Measurements from ENCODE around the gene NINL.
"Not testable (repeated sequence)": the region's sequence is repeated elsewhere in the genome, so short reads cannot be mapped to it uniquely, and the experiment has no call there.

The NINL gene

DNA sequence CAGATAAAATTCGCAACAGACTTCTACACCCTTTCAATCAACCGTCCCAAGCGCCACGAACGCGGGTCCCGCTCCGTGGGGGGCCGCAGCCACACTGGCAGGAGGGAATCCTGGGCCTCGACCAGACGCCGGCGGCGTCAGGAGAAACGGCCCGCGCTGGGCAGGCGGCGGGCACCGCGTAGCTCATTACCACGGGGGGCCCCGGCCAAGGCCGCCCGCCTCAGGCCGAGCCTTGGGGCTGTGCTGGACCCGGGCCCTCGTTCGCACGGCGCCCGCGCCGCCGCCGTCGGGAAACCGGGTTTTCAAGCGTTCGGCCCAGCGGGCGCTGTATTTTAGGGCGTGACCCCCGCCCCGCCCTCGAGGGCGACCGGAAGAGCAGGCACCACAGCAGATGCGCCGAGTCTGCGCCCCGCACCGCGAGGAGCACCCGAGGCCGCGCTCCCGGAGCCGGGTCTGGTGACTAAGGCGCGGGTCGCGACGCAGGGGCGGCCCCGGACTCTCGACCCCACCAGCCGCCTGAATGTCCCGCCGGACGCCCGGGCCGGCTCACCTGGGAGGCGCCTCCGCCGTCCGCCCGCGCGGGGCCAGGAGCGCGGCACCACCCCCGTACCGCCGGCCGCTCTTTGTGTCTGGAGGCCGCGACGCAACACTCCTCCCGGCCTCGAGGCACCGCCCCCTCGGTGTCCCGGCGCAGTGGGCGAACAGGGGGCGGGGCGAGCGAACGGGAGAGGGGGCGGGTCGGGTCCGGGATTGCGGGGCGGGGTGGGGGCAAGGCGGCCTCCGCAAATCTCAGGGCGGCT is at the start of gene NINL:
TSS of gene NINL (minus strand) at position 627 of the 800 bp plus-strand sequence. CDS start 58,944 bp downstream, outside the sequence.
- Mint-ChIP-seq H3K9me3 (no peaks in the 10 kb centered on the region), H3K4me3 (peak within 1 kb of the TSS; percentile 71), H3K27ac (peak within 1 kb of the TSS; percentile 65), H3K4me1 (ENCODE audit: low read depth) (peaks cover 10% of the 10 kb centered on the region), H3K36me3 (ENCODE audit: low read depth) (no peaks in the 10 kb centered on the region), H3K27me3 (peaks cover 22% of the 10 kb centered on the region)
- DNase-seq, result peak; percentile 72

DNA sequence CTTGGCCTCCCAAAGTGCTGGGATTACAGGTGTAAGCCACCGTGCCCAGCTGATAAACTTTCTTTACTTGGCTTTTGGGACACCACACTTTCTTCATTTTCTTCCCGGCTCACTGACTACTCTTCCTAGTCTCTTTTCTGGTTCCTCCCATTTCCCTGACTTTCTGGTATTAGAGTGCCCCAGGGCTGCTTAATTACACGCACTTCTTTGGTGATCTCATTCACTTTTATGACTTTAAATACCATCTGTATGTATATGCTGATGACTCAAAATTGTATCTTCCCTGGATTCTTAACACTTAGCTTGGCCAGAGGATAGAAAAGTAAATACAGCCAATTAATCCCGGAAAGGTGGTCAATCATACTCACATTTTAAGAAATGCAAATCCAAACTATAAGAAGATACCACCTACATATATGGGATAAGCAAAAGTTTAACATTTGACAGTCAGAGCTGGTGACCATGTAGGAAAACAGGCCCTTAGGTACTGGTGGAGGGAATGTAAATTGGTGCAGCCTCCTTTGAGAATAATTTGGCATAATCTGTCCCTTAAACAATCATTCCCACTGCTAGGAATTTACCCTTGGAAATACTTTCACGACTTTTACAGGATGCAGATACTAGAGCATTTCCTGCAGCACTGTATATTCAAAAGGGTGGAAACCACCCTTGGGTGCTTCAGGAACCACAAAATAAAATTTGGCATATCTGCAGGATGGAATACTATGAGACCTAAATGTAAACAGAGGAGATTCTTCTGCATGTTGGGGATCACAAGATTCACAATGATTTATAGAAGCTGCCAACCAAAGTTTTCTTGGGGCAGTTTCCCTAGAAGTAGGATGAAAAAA is 47.8 kb upstream of the NINL start:
- Mint-ChIP-seq H3K27me3 (no peaks in the 10 kb centered on the region), H3K4me1 (ENCODE audit: low read depth) (peaks cover 11% of the 10 kb centered on the region), H3K36me3 (ENCODE audit: low read depth) (peaks cover 36% of the 10 kb centered on the region), H3K9me3 (peaks cover 9% of the 10 kb centered on the region), H3K27ac (no peak overlapping the region), H3K4me3 (no peak overlapping the region)
- no peak for DNase-seq

DNA sequence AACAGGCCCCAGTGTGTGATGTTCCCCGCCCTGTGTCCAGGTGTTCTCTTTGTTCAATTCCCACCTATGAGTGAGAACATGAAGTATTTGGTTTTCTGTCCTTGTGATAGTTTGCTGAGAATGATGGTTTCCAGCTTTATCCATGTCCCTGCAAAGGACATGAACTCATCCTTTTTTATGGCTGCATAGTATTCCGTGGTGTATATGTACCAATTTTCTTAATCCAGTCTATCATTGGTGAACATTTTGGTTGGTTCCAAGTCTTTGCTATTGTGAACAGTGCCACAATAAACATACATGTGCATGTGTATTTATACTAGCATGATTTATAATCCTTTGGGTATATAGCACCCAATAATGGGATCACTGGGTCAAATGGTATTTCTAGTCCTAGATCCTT is 45.3 kb upstream of the NINL start:
- not testable (repeated sequence) for H3K27ac Mint-ChIP-seq, H3K9me3 Mint-ChIP-seq

DNA sequence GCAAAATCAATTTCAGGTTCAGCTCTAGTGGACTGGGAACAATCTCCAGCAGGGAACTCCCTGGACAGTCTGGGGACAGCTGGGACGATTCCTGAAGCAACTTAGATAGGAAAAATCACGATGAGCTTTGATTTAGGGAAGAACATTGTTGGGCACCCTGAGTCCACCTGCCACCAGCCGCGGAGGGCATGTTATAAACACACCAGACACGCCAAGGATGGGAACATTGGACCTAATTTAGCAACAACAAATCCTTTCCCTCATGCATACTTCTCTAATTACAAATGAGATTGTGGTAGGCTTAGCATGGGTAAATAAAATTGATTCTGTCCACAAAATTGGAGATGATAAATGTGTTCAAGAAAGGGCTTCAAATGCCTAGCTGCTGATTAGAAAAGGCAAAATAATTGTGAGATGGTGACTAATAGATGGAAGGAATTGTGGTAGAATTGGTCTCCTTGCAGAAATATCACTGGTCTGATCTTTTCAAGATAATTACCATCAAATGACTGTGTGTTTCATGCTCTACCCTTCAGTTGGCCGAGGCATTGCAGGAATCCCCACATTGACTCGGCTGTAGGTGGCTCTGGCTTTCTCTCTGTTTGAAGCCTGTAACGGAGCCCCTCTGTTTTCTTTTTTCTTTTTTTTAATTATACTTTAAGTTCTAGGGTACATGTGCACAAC is 44.6 kb upstream of the NINL start:
- H3K4me1 Mint-ChIP-seq (ENCODE audit: low read depth), result peaks cover 13% of the 10 kb centered on the region
- no peak overlapping the region for H3K4me3 Mint-ChIP-seq
- peaks cover 18% of the 10 kb centered on the region for H3K36me3 Mint-ChIP-seq (ENCODE audit: low read depth)
- no peak overlapping the region for H3K27ac Mint-ChIP-seq
- H3K27me3 Mint-ChIP-seq, result no peaks in the 10 kb centered on the region
- H3K9me3 Mint-ChIP-seq, result peaks cover 2% of the 10 kb centered on the region
- DNase-seq, result no peak

More for the DNA sequence above, 45.3 kb upstream of the NINL start:
- not testable (repeated sequence) for H3K27me3 Mint-ChIP-seq, H3K4me3 Mint-ChIP-seq, DNase-seq
- Mint-ChIP-seq H3K36me3 (ENCODE audit: low read depth) (peaks cover 25% of the 10 kb centered on the region), H3K4me1 (ENCODE audit: low read depth) (peaks cover 11% of the 10 kb centered on the region)

GRCh38 chr20:25626779-25627178 is 41.4 kb upstream of the NINL start:
- H3K27me3 Mint-ChIP-seq, result no peaks in the 10 kb centered on the region
- peaks cover 26% of the 10 kb centered on the region for H3K4me1 Mint-ChIP-seq (ENCODE audit: low read depth)
- no peak overlapping the region for H3K4me3 Mint-ChIP-seq
- H3K36me3 Mint-ChIP-seq (ENCODE audit: low read depth), result peaks cover 27% of the 10 kb centered on the region
- DNase-seq, result no peak
- H3K9me3 Mint-ChIP-seq, result peaks cover 2% of the 10 kb centered on the region
- no peak overlapping the region for H3K27ac Mint-ChIP-seq

- no peak for DNase-seq
- Mint-ChIP-seq H3K9me3 (peaks cover 2% of the 10 kb centered on the region), H3K27me3 (no peaks in the 10 kb centered on the region), H3K27ac (peak overlapping the region; percentile 98), H3K4me1 (ENCODE audit: low read depth) (peaks cover 25% of the 10 kb centered on the region), H3K4me3 (peak overlapping the region; percentile 87), H3K36me3 (ENCODE audit: low read depth) (peaks cover 38% of the 10 kb centered on the region)
Measured at GRCh38 chr20:25624500-25624939, 39.2 kb upstream of the NINL start.

DNA sequence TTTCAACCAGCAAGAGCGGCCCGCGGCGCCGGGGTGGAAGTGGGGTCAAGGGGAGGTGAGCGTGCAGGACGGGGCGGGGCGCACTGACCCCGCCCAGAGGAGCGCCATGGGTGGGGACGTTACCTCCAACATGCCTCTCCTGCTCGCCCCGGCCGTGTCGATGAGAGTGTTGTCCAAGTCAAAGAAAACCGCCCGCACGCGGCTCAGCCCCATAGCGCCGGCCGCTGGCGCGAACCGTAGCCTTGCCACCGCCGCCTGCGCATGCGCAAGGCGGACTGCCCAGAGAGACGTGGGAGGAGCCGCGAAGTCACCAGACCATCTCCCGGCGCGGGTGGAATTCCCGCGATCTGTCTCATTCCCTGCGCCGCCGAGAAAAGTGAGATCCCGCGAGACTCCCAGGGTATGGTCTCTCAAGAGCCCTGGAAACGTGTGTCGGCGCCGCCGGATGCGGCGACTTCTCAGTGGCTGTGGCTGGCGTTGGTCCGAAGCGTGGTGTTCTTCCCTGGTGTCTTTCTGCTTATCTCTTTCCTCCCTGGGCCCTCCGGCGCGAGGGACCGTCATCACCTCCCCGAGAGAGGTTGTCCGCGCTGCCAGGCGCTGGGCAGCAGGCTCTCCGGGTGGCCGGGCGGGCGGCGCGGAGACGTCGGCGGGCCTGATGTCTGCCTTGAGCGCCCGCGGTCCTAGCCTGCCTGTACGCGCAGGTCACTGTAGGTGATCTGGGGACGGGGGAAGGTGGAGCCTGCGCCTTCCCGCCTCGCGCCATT is 38.6 kb upstream of the NINL start, which contains the start of gene NANP:
TSS of gene NANP (minus strand) at position 279 of the 764 bp plus-strand sequence. CDS start at position 213, 66 bp downstream.
- peak within 1 kb of the TSS; percentile 87 for H3K4me3 Mint-ChIP-seq
- H3K36me3 Mint-ChIP-seq (ENCODE audit: low read depth), result peaks cover 40% of the 10 kb centered on the region
- H3K9me3 Mint-ChIP-seq, result peaks cover 2% of the 10 kb centered on the region
- H3K4me1 Mint-ChIP-seq (ENCODE audit: low read depth), result peaks cover 25% of the 10 kb centered on the region
- H3K27me3 Mint-ChIP-seq, result no peaks in the 10 kb centered on the region
- peak; percentile 92 for DNase-seq
- H3K27ac Mint-ChIP-seq, result peak within 1 kb of the TSS; percentile 98

DNA sequence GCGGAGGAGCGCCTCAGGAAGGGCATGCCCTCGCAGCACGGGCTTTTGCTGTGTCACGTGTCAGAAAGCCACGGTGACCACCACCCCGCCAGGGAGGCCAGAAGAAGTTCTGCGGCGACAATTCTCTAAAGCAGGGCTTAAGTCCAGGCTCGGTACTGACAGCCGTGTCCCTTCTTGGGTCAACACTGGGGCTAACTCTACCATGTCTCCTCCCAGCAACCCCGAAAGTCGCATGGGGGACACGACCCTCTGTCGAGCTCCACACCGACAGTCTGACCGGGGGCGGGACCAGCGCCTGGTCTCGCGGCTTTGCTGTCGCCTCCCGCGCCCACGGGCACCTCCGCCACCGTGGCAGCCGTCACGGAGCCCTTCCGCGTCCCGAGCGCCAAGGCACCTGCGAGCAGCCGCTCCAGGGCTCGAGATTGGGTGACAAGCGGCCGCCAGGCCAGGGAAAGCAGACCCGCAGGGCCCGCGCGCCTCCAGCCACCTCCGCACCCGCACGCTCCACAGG is 37.9 kb upstream of the NINL start:
- DNase-seq, result peak; percentile 64
- Mint-ChIP-seq H3K27ac (peak overlapping the region; percentile 98), H3K36me3 (ENCODE audit: low read depth) (peaks cover 42% of the 10 kb centered on the region)

DNA sequence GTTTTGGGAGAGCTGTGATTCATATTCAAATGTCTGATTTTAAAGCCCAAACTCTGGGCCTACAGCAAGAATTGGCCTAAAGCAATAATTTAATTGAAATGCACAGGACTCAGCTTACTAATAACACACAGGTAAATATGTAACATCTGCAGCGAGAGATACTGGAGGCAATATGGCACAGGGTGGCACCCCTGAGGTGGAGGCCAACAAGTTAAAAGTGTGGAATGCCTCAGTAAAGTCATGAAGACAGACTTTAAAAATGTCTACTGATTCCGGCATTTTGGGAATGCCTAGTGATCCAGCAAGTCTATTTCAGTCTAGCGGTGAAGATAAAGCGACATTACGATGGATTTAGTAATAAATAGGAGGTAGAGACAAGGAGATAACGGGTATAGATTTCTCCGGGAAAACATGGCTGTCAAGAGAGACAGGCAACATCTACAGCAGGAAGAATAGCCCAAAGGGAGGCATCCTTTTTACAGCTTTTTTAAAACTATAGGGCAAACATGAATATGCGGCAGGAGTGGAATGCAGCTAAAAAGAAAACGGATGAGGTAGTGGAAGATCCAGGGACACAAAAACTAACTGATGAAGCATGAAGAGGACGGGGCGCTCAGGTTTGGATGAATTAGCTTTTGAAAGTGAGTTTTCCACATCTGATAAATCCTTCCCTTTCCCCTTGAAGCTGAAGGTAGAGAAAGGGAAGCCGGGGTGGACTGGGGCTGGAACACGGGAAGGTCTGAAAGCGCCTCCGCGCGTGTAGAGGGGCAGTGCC is 37.3 kb upstream of the NINL start:
- Mint-ChIP-seq H3K27ac (peak overlapping the region; percentile 98), H3K36me3 (ENCODE audit: low read depth) (peaks cover 37% of the 10 kb centered on the region), H3K4me1 (ENCODE audit: low read depth) (peaks cover 25% of the 10 kb centered on the region), H3K9me3 (no peaks in the 10 kb centered on the region), H3K4me3 (peak overlapping the region; percentile 87), H3K27me3 (no peaks in the 10 kb centered on the region)
- no peak for DNase-seq

More for the DNA sequence above, 37.9 kb upstream of the NINL start:
- peaks cover 25% of the 10 kb centered on the region for H3K4me1 Mint-ChIP-seq (ENCODE audit: low read depth)
- H3K27me3 Mint-ChIP-seq, result no peaks in the 10 kb centered on the region
- peak overlapping the region; percentile 87 for H3K4me3 Mint-ChIP-seq
- H3K9me3 Mint-ChIP-seq, result peaks cover 2% of the 10 kb centered on the region

DNA sequence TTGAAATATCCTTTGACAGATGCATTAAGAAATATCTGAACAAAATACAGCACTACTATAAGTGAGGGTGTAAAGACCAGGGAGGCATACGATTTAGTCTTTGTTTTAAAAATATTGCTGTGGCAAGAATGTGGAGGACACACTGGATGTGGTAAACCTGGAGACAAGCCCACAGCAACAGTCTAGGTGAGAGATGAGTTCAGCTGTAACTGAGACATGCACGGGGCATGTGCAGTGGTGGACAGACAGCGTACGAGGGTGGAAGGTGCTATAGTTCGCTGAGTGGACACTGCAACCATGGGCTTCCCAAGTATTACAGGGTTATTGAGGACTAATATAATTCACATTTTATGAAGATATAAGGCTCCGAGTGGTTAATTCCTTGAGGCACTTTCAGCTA is 36.7 kb upstream of the NINL start:
- H3K27me3 Mint-ChIP-seq, result no peaks in the 10 kb centered on the region
- H3K36me3 Mint-ChIP-seq (ENCODE audit: low read depth), result peaks cover 35% of the 10 kb centered on the region
- H3K9me3 Mint-ChIP-seq, result no peaks in the 10 kb centered on the region
- H3K4me3 Mint-ChIP-seq, result peak overlapping the region; percentile 87
- H3K27ac Mint-ChIP-seq, result no peak overlapping the region
- peaks cover 25% of the 10 kb centered on the region for H3K4me1 Mint-ChIP-seq (ENCODE audit: low read depth)
- no peak for DNase-seq

DNA sequence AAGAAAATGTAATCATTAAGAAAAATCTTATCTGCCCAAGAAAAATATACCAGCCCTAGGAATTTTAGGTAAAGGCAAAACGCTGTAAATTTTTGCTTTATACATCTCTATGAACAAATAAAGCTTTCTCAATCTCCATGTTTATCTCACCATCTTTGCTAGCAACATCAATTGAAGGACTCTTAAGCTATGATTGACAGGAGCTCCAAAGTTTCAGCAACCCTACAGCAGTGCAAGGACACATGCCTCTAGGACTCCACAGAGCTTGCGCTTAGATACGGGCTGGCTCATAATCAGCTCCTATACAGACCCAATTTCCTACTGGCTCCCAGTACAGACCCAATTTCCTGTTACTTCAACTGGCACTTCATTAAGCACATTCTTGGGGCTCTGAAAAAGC is 34.2 kb upstream of the NINL start:
- H3K4me3 Mint-ChIP-seq, result no peak overlapping the region
- peaks cover 54% of the 10 kb centered on the region for H3K36me3 Mint-ChIP-seq (ENCODE audit: low read depth)
- H3K27ac Mint-ChIP-seq, result no peak overlapping the region
- H3K27me3 Mint-ChIP-seq, result no peaks in the 10 kb centered on the region
- no peaks in the 10 kb centered on the region for H3K9me3 Mint-ChIP-seq
- peaks cover 21% of the 10 kb centered on the region for H3K4me1 Mint-ChIP-seq (ENCODE audit: low read depth)
- no peak for DNase-seq

- H3K27ac Mint-ChIP-seq, result no peak overlapping the region
- no peaks in the 10 kb centered on the region for H3K27me3 Mint-ChIP-seq
- DNase-seq, result no peak
- peaks cover 2% of the 10 kb centered on the region for H3K4me1 Mint-ChIP-seq (ENCODE audit: low read depth)
- no peak overlapping the region for H3K4me3 Mint-ChIP-seq
- H3K36me3 Mint-ChIP-seq (ENCODE audit: low read depth), result peaks cover 20% of the 10 kb centered on the region
- no peaks in the 10 kb centered on the region for H3K9me3 Mint-ChIP-seq
Measured at GRCh38 chr20:25608774-25609173, 23.4 kb upstream of the NINL start.

GRCh38 chr20:25606094-25606695 is 20.9 kb upstream of the NINL start:
- Mint-ChIP-seq H3K4me3 (no peak overlapping the region), H3K27ac (no peak overlapping the region), H3K9me3 (no peaks in the 10 kb centered on the region), H3K4me1 (ENCODE audit: low read depth) (peaks cover 8% of the 10 kb centered on the region), H3K27me3 (peaks cover 2% of the 10 kb centered on the region), H3K36me3 (ENCODE audit: low read depth) (peaks cover 5% of the 10 kb centered on the region)
- DNase-seq, result no peak

Data from activated T-cell treated with anti-CD3 and anti-CD28 coated beads, Interleukin-2, amount 50 U/mL, for 24 hours (primary cell).